Activated T-cell treated with anti-CD3 and anti-CD28 coated beads for 4 hours (primary cell): ENCODE data around the gene LDLRAP1.

ENCODE experiments used
- DNase-seq: peaks from one replicate; pipeline ENCODE4 v3.0.0-alpha.2; 2020

LDLRAP1 gene

GRCh38 chr1:25610822-25611630 lies 67.6 kb downstream of the LDLRAP1 start:
- DNase-seq, result no peak

DNA sequence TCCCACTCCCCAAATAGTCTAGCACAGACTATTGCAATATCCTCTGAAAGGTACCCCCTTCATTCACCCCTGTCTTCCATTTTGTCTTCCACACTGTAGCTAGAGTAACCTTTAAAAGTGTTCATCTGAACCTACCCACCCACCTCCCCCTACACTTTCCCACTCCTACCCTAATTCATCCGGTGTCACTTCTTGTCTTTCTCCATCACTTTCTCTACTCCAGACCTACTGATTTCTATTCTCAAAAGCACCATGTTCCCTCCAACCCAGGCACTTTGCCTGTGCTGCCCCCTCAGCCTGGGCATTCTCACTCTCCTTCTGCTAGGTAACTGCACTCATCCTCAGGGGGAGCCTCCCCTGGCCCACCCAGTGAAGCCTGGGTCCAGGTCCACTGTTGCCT lies 68.4 kb downstream of the LDLRAP1 start:
- DNase-seq, result no peak

- no peak for DNase-seq
Observed at GRCh38 chr1:25612421-25612820, 69.0 kb downstream of the LDLRAP1 start.

- no peak for DNase-seq
Observed at GRCh38 chr1:25613091-25613490, 69.7 kb downstream of the LDLRAP1 start.

GRCh38 chr1:25614501-25615171 lies 71.2 kb downstream of the LDLRAP1 start:
- no peak for DNase-seq

GRCh38 chr1:25615172-25615541 lies 71.8 kb downstream of the LDLRAP1 start:
- DNase-seq, result no peak

GRCh38 chr1:25615563-25616094 lies 72.2 kb downstream of the LDLRAP1 start:
- no peak for DNase-seq

DNA sequence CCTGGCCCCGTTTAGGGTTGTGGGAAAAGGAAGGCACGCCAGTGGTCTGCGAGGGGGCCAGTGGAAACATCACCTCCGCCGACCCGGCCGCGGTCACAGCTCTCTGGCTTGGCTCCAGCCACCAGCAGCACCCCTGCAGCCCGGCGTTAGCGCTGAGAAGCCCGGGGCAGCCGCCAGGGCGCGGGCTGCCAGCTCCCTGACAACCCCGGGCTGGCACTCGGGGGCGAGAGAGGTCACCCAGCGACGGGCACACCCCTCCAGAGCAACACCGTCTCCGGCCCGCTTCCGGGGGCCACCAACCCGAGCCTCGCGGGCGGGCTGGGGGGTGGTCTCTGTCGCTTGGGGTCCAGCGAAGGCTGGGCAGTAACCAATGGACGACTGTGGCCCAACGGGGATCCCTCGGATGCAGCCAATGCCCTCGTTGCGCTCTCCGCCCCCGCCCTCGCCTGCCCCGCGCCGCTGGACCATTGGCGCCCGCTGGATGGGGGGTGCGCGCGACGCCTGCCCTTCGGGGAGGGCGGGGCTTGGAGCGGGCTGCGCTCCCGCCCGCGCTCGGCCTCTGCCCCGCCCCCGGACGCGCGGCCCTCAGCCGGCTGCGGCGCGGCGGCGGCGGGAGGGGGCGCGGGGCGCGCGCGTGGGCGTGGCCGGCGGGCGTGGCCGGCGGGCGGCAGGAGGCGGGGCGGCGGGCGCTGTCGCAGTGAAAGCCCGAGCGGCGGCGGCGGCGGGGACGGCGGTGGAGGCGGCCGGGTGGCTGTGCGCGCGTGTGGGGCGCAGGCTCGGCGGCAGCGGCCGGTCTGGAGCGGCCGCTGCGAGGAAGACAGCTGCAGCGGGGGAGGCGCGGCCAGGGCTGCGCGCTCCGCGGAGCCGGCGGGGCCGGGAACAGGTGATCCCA lies 72.9 kb downstream of the LDLRAP1 start, which contains the start of gene MAN1C1:
Gene MAN1C1 (plus strand): TSS at position 697 of the 892 bp plus-strand sequence. CDS start 1,007 bp downstream, outside the sequence.
- DNase-seq, result peak; percentile 68

- DNase-seq, result peak; percentile 25
Observed at GRCh38 chr1:25616987-25617624, 73.7 kb downstream of the LDLRAP1 start.

DNA sequence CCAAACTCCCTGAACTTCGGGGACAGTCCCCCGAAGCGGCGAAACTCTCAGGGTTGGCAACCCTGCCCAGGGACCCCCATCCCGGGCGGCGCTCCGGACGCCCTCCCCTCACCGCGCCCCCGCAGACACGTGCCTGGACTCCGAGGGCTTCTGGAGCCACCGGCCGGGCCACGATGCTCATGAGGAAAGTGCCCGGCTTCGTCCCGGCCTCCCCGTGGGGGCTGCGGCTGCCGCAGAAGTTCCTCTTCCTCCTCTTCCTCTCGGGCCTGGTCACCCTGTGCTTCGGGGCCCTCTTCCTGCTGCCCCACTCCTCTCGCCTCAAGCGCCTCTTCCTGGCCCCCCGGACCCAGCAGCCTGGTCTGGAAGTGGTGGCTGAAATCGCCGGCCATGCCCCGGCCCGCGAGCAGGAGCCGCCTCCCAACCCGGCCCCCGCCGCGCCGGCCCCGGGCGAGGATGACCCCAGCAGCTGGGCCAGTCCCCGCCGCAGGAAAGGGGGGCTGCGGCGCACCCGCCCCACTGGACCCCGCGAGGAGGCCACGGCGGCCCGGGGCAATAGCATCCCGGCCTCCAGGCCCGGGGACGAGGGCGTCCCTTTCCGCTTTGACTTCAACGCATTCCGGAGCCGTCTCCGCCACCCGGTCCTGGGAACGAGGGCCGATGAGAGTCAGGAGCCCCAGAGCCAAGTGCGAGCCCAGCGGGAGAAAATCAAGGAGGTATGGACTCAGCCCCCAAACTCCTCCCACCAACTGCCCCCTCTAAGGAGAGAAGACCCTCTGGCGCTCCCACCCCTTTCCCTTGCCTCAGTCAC lies 74.4 kb downstream of the LDLRAP1 start:
- DNase-seq, result no peak

DNA sequence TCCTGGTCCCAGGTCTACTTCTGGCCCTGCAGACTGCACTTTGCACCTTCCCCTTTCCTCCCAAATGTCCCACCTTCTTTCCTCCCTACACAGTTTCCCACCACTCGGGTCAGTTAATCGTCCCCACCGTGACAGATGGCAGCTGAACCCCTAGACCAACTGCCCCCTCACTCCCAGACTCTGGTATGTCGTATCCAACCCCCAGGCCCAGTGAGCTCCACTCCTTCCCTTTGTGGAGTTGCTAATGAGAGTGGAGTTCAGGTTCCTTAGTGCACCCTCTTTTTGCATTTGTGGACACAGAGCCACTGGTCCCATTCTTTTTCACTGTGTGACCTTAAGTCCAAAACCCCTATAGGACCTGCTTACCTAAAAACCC lies 75.0 kb downstream of the LDLRAP1 start:
- no peak for DNase-seq
